ENCODE measurements around the gene TET1.
"Not testable (repeated sequence)": the region's sequence is repeated elsewhere in the genome, so short reads cannot be mapped to it uniquely, and the experiment has no call there.

TET1 gene

DNA sequence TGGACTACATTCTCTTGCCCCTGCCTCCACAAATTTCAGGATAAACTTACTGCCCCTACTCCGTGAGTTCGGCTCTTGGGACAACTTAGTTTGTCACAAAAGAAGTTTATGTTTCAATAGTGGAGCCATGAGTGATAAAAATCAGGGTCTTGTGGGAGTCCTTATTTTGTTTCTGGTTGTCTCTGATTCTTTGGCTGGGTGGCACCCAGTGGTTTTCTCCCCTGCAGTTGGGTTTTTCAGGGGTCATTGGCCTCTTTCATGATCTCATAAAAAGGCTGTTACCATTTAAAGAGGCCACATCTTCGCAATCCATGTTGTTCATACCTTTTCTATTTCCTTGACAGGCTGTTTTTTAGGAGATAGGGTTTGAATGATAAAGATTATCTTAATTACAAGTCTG, 5.5 kb downstream of the TET1 start:
- no peak for DNase-seq

DNA sequence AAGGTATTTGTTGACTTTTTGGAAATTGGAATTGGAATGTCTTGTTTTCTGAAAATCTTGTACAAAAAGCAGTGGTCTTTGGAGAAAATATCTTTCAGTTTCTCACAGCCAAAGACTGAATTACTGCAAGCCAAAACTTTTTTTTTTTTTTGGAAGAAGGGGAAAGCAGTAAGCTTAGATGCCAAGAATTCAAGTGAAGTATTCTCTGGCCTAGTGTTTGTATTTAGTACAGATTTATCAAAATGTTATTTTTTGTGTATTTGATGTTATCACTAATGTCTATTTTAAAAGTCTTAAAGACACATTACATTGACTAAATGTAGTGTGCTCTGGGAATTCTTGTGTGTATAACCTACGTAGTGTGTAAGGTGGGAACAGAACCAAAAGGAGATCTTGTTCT, 6.2 kb downstream of the TET1 start:
- no peak for DNase-seq

DNA sequence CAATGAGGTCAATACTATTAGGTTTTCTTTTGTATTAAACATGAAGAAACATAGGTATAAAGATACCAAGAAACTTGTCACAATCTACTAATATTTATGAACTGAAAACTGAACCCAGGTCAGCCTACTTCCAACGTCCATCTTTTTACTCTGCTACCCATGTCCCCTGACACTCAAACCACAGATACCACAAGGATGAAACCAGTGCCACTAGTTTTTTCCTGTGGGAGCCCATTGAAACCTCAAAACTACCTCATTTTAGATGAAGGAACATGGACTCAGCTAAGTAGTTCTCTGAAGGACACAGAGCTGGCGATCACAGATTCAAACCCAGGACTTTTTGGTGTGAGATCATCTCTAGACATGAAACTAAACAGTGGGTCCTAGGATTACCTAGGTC, 6.8 kb downstream of the TET1 start:
- DNase-seq = peak; percentile 76

DNA sequence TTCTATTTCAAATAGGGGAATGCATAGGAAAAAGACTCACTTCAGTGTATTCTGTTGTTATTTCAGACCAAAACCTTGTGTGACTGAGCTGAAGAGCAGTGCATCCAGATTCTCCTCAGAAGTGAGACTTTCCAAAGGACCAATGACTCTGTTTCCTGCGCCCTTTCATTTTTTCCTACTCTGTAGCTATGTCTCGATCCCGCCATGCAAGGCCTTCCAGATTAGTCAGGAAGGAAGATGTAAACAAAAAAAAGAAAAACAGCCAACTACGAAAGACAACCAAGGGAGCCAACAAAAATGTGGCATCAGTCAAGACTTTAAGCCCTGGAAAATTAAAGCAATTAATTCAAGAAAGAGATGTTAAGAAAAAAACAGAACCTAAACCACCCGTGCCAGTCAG, 12.0 kb downstream of the TET1 start:
- DNase-seq = no peak

DNA sequence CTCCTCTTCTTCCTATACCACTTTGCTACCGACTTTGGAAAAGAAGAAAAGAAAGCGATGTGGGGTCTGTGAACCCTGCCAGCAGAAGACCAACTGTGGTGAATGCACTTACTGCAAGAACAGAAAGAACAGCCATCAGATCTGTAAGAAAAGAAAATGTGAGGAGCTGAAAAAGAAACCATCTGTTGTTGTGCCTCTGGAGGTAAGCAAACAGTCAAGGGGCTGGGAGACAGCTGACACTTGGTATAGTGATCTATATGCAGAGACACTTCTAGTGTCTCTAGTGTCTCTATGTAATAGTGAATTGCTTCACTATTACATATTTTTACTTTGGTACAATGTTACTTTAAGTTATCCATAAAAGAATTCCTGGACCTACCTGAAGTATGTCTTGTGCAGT, 13.9 kb downstream of the TET1 start:
- DNase-seq = no peak

DNA sequence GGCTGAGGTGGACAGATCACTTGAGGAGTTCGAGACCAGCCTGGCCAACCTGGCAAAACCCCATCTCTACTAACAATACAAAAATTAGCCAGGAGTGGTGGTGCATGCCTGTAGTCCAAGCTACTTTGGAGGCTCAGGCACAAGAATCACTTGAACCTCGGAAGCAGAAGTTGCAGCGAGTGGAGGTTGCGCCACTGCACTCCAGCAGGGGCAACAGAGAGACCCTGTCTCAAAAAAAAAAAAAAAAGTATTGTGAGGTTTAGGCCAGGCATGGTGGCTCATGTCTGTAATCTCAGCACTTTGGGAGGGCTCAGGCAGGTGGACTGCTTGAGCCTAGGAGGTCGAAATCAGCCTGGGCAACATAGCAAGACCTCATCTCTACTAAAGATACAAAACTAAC, 16.0 kb downstream of the TET1 start:
- peak; percentile 32 for DNase-seq

DNA sequence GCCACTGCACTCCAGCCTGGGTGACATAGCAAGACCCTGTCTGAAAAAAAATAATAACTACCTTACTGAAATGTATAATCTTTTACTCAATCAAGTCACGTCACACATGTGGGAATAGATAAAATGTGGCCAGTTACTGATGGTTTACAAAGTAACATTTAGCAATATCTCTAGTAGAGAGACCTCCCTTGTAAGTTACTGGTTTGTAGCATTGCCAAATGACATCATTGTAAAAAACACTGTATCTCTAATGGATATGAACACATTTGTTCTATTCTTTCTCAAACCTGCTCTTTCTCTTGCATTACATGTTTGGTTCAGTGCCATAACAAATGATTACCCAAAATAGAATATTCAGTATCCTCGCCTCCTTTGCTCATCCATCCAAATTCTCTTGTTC, 18.8 kb downstream of the TET1 start:
- no peak for DNase-seq

DNA sequence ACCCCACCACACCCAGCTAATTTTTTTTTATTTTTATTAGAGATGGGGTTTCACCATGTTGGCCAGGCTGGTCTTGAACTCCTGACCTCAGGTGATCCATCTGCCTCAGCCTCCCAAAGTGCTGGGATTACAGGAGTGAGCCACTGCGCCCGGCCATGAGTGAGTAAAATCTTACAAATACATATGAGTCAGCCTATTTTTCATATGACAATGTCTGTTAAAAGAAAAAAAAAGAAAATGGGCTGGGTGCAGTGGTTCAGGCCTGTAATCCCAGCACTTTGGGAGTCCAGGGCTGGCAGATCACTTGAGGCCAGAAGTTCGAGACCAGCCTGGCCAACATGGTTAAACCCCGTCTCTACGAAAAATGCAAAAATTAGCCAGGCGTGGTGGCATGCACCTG, 24.1 kb downstream of the TET1 start:
- DNase-seq = not testable (repeated sequence)

DNA sequence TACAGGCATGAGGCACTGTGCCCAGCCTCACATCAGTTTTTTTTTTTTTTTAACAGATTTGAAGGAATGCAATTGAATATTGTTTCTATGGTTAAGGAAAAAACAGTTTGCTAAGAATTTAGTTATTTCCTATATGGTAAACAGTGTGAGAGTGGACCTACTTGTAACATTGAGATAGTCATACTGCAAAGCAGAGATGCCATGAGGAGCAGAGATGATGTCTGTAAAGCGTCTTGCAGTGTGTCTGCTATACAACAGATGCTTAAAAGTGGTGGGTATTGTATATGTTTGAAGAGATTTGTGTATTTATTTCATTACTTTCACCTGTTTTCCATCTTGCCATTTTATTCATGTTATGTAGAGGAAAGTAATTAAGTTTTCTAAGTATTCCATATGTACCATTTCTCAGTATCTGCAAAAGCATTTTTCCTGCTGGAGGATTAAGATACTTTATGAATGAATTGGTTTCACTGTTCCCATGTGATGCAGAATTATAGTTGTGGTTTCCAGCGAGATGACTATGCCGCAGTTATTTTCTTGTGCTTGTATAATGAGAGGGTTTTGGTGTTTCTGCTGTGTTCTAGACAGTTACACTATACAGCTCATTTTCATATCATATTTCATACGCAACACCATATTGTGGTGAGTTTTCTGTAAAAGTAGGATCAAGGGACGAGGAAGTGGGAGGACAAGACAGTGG, 26.6 kb downstream of the TET1 start:
- no peak for DNase-seq

DNA sequence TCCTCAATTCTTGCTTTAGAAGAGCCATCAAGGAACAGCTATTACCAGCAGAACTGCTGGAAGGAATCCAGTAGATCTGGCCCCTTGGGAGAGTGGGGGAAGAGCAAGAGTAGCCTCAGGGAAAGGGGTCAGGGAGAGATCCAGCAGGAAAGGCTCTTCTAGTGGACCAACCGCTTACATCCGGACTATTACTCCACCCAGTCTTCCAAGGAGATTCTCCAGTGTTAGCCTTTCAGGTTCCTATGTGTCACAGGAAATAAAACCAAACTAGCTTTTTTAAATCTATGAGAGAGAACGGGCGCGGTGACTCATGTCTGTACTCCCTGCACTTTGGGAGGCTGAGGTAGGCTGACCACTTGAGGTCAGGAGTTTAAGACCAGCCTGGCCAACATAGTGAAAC, 34.3 kb downstream of the TET1 start:
- DNase-seq = no peak

DNA sequence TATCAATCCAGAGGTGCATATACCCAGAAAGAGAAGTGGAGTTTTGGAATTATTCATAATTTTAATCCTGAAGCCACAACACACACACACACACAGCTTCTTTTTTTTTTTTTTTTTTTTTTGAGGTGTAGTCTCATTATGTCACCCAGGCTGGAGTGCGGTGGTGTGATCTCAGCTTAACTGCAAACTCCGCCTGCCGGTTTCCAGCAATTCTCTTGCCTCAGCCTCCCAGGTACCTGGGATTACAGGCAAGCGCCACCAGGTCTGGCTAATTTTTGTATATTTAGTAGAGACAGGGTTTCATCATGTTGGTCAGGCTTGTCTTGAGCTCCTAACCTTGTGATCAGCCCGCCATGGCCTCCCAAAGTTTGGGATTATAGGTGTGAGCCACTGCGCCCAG, 35.4 kb downstream of the TET1 start:
- DNase-seq = no peak

DNA sequence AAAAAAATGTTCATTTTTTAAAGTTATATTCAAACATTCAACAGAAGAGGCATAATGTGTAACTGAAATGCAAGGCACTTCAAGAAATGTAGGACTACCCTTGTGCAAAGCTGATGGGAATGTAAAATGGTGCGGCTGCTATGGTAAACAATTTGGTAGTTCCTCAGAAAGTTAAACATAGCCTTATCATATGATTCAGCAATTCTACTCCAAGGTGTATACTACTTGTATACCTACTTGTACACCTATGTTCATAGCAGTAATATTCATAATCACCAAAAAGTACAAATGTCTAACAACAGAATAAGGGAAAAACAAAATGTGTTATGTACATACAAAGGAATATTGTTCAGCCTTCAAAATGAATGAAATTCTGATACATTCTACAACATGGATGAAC, 37.3 kb downstream of the TET1 start:
- DNase-seq = no peak

DNA sequence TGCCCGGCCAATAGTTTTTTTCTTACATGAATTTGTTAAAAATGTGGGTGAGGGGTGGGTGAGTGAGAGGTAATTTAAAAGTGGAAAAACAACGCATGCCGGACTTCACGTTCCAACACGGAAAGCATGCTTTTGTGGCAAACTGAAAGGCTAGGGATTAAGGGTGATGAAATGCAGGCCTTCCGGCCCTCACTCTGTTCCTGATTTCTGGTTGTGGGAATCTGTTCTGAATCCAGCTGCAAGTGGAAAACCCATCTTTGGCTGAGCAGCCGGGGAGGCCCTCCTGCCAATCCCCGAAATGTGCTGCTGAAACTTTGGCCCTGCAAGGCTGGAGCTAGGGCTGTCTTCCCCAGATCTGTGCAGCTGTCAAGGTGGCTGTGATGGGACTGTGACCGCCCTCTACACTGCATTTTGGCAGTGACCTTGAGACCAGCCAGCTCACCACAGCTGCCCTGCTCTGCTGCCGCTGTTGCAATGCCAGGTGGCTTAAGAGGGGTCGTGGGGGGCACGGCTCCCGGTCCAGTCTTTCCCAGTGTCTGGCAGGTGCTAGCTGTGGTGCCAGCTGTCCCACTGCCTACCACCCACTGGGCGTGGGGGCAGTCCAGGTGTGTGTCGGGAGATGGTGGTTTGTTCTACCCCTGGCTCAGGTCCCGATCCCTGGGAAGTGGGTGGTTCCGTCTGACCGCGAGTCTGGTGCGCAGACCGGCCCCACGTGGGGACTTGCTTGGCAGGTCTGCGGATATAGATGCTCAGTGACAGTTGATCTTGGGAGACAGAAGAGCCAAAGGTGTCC, 39.0 kb downstream of the TET1 start:
- no peak for DNase-seq

DNA sequence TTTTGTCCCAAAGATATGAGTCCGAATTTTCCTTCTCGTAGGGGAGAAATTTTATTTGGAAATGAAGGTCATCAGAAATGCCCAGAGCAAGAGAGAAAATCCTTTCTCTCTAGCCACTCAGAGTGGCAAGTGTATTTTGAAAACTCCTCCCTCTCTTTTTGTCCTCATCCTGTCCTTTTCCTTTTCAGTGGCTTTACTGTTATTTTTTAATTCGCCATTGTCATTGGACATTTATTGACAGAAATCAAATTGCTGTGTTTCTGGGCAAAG, 39.6 kb downstream of the TET1 start:
- DNase-seq = no peak

DNA sequence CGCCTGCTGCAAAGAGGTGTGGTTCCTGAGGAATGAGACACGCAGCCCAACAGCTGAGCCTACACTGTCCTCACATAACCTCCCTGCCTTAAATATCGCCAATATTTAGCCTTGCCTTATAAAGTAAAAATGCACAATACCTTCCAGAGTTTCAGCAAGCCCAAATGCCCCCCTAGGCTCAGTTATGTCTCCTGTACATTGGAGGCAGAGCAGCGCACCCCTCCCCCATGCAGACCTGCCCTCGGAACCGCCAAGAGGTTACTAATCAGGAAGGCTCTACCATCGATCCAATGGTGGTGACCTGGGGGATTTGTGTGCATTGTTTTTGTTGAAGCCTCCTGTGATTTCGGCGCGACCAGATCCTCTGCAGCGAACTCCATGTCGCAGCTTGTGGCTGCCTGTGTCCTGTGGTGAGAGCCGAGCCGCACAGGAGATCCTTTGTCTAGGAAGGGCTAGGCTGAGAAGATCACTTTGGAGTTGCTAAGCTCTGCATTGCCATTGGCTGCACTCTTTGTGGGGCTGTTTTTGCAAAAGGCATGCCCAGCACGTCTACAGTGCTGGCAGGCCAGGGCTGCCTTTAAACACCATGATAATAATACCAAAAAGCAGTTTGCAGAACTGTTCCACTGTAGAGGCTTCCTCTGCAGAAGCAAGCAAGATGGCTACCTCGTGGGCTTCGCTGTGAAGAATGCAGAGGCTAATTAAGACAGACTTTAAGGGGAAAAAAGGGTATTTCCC, 40.1 kb downstream of the TET1 start:
- peak; percentile 91 for DNase-seq

DNA sequence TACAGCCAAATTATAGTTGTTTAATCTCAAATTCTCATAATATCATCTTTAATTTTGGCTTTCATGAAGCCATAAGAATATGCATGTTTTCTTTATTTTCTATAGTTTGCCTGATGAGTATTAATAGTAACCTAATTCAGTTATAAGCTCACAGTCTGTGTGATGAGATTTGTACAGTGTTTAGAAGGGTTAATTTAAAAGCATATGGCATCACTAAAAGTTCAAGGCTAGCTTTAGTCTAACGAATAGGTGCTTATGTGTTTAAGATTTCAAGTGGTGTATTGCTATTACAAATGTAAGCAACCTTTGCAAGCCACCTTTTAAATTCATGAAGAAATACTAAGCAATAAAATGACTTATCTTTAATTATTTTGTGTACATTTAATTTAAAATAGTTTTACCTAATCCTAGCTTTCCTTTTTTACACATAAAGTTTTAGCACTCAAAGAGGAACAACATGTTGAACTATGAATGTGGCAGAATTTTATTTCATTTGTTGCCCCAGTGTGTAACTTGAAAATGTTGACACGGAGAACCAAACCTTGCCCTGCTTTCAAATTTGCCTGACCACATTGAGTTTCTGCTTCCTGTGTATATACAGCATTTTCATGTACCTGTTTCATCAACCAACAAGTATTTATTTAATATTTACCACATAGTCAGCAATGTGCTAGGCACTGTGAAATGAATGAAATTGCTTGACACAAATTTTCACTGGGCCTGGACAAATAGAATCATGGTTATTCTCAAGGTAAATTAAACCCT, 41.5 kb downstream of the TET1 start:
- DNase-seq = no peak

DNA sequence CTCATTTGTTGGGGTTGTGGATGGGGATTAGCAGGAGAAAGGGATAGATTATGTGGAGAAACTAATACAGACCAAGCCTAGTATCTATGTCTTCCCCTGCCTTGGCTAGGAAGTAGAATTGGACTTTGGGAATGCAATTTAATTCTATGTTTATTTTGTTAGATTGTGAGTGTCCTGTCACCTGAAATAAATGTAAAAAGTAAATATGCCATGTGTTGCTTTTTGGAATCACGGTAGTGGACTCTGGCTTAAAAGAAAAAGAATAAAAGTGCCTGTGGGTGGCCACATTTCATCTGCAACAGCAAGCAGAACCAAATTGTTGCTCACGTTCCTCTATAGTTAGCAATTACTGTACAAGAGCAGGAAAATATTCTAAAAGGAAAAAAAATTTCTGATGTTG, 42.3 kb downstream of the TET1 start:
- DNase-seq = no peak

DNA sequence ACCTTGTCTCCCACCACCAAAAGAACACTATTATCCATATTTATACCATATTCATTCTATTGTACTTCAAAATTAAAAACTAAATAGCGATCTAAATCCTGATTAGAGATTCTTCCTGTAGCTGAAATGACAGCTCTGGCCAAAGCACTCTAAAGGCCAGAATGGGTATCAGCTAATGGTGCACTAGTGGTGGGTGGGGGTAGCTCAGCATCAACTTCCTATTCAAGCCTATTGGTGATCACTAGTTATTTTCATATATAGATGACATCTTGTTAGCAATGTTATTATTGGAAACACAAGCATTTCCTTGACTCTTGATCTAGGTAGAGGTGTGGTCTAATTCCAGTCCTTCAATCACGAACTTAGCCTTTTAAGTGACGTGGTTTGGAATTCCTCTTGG, 43.6 kb downstream of the TET1 start:
- no peak for DNase-seq

DNA sequence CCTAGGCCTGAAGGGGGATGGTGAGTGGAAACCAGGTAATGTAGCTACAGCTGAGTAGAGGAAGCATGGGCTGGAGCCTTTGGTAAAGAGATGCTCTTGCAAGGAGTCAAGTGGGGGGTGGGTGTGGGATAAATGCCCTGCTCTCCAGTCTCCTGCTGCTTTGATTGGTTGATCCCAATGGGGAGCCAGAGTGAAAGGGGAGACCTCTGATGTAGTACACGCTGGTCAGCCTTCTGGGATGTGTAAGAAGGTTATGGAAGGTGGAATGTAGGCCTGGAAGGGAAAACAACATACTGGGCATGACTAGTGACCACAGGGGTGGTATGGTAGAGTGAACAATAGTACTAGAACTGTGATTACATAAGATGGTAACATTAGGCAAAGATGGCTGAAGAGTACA, 44.3 kb downstream of the TET1 start:
- DNase-seq = no peak

DNA sequence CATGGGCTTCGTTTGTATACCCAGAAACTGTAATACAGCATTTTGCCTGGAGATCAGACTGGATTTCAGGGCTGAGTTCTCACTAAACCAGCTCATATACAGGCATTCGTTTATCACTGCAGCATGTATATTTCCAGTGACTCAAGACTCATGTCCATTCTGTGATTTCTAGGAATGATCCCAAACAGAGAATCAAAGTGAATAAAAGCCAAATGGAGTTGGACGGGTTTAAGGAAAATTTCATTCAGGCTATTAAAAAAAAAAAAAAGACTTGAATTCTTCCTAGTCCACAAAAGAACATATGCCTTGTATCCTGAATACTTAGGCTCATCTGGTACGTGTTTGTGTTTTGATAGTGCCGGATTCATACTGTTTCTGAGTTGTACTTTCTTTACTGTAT, 46.8 kb downstream of the TET1 start:
- no peak for DNase-seq

DNA sequence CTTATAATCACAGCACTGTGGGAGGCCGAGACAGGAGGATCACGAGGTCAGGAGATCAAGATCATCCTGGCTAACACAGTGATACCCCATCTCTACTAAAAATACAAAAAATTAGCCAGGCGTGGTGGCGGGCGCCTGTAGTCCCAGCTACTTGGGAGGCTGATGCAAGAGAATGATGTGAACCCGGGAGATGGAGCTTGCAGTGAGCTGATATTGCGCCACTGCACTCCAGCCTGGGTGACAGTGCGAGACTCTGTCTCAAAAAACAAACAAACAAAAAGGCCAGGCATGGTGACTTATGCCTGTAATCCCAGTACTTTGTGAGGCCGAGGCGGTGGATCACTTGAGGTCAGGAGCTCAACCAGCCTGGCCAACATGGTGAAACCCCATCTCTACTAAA, 49.9 kb downstream of the TET1 start:
- DNase-seq = not testable (repeated sequence)

DNA sequence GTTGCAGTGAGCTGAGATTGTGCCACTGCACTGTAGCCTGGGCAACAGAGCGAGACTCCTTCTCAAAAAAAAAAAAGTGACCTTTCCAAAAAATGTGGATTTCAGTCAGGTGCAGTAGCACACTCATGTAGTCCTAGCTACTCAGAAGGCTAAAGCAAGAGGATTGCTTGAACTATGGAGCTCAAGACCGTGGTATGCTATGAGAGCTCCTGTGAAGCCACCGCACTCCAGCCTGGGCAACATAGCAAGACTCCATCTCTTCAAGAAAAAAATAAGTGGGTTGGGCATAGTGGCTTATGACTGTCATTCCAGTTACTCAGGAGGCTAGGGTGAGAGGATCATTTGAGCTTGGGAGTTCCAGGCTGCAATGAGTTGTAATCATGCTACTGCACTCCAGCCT, 51.1 kb downstream of the TET1 start:
- no peak for DNase-seq

DNA sequence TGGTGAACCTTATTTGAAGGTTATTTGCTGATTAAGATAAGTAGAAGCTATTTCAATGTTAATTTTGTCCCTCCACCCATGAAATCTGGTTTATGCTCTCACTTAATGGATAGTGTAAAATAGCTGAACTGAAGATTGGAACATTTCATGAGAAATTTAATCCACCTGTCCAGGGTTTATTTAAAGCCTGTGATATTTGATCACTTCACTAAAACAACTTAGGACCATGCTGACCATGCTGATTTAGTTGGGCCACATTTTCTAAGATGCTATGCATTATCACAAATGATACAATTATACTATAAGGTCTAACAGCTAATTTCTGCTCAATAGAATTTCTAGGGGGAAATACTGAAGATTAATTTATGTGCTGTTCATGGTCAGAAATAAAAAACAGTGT, 53.8 kb downstream of the TET1 start:
- DNase-seq = not testable (repeated sequence)

DNA sequence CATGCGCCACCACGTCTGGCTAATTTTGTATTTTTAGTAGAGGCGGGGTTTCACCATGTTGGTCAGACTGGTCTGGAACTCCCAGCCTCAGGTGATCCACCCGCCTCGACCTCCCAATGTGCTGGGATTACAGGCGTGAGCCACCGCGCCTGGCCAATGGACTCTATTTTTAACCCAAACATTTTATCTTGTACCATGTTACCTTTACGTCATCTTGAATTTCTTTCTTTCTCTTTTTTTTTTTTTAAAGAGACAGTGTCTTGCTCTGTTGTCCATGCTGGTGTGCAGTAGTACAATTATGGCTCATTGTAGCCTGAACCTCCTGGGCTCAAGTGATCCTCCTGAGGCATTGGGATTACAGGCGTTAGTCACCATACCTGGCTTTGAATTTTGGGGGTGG, 57.6 kb downstream of the TET1 start:
- DNase-seq = not testable (repeated sequence)

Measured in OCI-M1 (cell line).